GM19328 (cell line): ENCODE data around the gene ARL17B.
"Not testable (repeated sequence)": the region's sequence is repeated elsewhere in the genome, so short reads cannot be mapped to it uniquely, and the experiment has no call there.

Experiments used
- ATAC-seq: cut with Tn5 transposase; IDR thresholded peaks from one replicate; pipeline ENCODE4 v1.9.1; 2021; ENCODE audit warnings: mild to moderate bottlenecking, moderate library complexity; ENCODE audit not compliant: unreplicated experiment

Gene ARL17B

DNA sequence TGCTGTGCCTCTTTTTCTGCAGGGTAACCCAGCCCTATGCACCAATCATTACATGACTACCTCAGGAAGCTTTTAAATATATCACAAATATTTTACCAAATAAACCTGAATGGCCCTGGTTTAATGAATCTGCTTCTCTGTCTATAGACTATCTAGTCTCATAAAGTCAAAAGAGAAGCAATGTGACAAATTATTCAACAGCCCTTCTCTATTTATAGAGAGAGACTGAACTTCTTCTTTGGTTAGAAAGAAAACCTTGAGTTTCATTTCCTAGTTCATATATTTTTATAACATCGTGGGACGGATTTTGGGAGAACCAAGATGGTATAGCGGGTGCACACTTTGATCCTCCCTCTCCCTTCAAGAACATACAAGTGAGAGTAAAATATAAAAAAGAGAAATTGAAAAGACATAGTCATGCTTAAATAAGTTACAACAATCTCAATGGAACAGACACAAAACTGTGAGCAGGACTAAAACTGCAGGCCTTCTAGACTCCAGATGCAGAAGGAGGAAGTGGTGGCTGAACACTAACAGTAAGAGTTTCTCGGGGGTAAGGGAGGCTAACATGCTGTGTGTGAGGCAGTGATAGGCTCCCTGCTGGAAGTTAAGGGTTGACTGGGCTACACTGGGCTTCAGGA, 70.5 kb downstream of the ARL17B start:
- ATAC-seq, result peak; percentile 79

DNA sequence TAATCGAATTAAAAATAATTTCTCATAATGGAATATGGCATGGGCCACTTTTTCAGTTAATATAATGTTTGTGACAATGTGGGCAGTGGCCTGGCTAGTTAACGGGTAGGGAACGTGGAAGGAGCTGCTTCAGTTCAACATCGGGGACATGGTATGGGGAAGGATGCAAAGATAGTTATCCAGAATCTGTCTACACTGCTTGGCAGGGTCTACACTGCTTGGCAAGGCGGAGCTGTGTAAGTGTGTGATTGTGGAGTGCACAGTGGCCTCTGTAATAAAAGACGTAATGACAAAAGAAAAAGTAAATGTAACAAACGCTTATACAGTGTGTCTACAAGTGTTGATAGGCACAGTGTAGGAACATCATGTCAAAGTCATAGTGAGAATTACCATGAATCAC, 74.0 kb downstream of the ARL17B start:
- ATAC-seq, result not testable (repeated sequence)

DNA sequence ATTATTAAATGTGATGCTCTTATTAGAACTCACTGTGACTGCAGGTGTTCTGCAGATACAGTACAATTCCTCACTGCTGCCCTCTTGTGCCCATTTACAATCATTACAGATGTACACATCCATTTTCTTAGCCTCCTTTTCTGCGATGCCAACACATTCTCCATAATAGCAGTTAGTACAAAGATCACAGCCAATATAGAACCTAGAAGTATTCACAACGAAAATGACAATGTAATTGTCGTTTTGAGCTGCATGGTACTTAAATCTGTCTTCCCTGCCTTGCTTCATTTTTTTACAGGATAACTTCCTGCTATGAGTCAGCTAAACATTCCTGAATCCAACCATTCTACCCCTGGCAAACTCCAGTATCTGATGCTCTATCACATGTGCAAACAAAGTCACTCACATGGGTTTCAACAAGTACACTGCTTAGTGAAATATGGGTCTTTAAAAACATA, 74.8 kb downstream of the ARL17B start:
- not testable (repeated sequence) for ATAC-seq

GRCh38 chr17:46285500-46285899, 76.1 kb downstream of the ARL17B start:
- ATAC-seq, result not testable (repeated sequence)

DNA sequence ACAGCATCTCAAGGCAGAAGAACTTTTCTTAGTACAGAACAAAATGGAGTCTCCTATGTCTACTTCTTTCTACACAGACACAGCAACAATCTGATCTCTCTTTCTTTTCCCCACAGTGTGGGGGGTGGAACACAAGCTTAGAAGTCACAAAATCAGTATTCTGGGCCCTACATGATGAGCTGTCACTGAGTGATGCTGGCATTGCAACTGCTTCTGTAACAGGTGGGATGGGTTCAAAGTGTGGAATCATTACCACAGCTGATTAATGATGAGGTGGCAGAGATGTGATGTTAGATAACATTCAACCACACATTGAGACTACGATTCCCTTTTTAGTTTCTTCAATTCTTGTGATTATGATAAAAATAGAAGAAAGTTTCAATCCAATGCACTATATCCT, 77.1 kb downstream of the ARL17B start:
- not testable (repeated sequence) for ATAC-seq

GRCh38 chr17:46282635-46283034, 78.9 kb downstream of the ARL17B start:
- ATAC-seq, result not testable (repeated sequence)

GRCh38 chr17:46281336-46281735, 80.2 kb downstream of the ARL17B start:
- ATAC-seq, result not testable (repeated sequence)

GRCh38 chr17:46276728-46277479, 84.7 kb downstream of the ARL17B start:
- ATAC-seq, result not testable (repeated sequence)

GRCh38 chr17:46274238-46274637, 87.3 kb downstream of the ARL17B start:
- ATAC-seq, result no peak

GRCh38 chr17:46273541-46274236, 87.9 kb downstream of the ARL17B start:
- no peak for ATAC-seq

- ATAC-seq, result no peak
Measured at GRCh38 chr17:46270032-46270431, 91.5 kb downstream of the ARL17B start.

DNA sequence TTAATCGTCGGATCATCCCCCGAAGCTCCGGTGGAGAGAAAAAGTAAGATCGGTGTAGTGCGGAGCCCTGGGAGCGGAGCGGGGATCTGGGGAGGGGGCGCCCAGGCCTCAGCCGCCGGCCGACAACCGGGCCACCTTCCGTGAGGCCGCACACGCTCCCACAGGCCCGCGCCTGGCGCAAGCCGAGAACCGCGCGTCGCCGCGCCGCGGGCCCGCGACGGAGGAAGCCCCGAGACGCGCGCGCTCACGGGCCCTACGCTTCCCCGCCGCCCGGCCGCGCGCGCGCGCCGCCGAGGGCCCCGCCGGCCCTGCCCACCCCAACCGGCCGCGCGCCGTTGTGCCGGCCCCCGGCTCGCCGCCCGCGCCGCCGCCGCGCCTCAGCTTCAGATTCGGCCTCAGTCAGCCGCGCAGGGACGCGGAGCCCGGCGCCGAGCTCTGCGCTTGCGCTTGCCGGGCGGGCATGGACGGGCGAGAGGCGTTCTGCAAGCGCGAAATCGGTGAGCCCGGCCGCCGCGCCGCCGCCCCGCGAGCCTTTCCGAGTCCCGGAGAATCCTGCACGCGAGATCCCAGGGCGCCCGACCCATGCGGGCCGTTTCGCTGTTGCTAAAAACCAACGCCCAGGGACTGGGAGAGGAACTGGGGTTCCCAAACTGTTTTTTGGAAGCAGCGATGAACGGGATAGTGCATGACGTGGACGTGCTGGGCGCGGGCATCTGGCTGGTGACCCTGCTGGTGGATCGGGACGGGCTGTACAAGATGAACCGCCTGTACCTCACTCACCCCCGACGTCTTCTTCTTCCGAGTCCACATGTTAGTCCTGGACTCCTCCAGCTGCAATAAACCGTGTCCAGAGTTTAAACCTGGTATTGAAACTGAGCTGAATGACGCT, 94.7 kb downstream of the ARL17B start:
- ATAC-seq, result peak; percentile 78

GRCh38 chr17:46266063-46266655, 95.4 kb downstream of the ARL17B start:
- ATAC-seq, result not testable (repeated sequence)

DNA sequence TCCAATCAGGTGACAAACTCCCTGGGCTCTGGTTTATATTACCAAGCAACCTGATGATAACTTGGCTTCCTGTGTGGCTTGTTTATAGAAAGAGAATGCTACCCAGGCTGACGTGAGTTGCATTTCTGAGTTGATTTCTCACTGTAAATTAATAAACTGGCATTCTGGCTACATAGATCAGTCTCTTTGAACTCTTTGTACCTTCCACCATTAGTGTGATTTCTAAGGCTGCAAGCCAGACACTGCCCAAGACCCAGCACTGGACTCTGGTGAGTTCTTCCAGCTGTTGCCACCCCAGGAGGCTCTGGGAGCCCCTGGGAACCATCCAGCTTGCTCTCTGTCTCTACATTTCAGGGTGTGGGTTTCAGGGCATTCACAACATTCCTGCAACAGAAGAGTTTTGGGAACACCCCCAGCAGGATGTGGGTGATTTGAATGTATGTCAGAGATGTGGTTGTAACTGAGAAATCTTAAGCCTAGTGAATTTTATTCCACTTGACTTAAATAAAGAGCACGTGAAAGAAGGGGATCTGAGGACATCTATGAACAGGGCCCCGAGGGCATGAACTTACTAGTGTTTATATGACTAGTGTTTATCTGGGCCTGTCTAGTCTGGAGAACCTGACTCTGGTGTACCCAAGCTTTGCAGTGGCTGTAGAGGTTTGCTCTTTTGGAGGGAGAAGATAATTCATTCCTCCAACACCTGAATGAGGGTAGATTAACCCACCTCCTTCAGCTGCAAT, 96.9 kb downstream of the ARL17B start:
- ATAC-seq, result no peak

GRCh38 chr17:46262271-46262670, 99.3 kb downstream of the ARL17B start:
- no peak for ATAC-seq

GRCh38 chr17:46259845-46260661, 101.5 kb downstream of the ARL17B start:
- ATAC-seq, result not testable (repeated sequence)

DNA sequence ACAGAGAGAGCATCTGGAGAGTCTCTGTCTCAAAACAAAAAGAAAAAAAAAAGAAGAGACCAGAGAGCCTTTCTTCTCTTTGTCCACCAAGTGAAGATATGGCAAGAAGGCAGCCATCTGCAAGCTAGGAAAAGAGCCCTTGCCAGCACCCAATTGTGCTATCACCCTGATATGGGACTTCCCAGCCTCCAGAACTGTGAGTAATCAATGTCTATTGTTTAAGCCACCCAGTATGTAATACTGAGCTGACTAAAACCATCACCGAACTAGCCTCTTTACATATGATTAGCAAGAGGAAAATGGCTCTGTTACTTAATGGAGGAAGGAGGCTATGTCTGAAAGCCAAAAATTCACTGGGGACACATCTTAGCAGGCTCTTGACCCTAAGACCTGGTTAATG, 105.2 kb downstream of the ARL17B start:
- ATAC-seq, result not testable (repeated sequence)

DNA sequence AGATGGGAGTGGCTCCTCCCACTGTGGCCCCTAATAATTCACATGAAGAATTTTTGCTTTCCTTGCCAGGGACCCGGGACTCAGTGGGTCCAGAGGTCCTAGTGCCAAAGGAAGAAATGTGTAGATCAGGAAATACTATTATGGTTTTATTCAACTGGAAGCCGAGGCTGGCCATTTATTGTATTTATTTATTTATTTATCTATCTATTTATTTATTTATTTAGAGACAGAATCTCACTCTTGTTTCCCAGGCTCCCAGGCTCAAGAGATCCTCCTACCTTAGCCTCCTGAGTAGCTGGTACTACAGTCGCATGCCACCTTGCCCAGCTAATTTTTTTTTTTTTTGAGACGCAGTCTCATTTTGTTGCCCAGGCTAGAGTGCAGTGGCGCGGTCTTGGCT, 107.4 kb downstream of the ARL17B start:
- not testable (repeated sequence) for ATAC-seq

DNA sequence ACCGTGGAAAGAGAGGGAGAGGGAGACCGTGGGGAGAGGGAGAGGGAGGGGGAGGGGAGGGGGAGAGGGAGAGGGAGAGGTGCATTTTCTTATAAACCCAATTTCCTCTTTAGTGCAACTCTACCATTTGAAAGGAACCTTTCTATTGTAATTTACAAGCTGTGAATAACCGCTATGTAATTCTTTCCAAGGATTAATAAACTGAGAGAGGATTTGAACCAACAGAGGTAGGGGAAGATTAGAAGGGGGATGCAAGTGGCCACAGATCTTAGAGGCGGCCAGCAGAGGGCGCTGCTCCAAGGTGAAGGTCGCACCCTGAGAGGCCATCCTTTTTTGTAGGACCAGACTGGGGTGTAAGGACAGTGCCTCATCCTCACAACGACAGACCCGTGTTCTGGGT, 107.8 kb downstream of the ARL17B start:
- ATAC-seq, result not testable (repeated sequence)
